COLO668 (cell line): ENCODE measurements around the gene MPC2.
A peak's percentile ranks its signal among the peaks of the same experiment; 100 is the strongest.
"Not testable (repeated sequence)": the region's sequence is repeated elsewhere in the genome, so short reads cannot be mapped to it uniquely, and the experiment has no call there.

Experiments
- DNase-seq: peaks from one replicate; lab custom pipeline; 2025; ENCODE audit not compliant: unreplicated experiment; lab: John Stamatoyannopoulos, UW

MPC2 gene

DNA sequence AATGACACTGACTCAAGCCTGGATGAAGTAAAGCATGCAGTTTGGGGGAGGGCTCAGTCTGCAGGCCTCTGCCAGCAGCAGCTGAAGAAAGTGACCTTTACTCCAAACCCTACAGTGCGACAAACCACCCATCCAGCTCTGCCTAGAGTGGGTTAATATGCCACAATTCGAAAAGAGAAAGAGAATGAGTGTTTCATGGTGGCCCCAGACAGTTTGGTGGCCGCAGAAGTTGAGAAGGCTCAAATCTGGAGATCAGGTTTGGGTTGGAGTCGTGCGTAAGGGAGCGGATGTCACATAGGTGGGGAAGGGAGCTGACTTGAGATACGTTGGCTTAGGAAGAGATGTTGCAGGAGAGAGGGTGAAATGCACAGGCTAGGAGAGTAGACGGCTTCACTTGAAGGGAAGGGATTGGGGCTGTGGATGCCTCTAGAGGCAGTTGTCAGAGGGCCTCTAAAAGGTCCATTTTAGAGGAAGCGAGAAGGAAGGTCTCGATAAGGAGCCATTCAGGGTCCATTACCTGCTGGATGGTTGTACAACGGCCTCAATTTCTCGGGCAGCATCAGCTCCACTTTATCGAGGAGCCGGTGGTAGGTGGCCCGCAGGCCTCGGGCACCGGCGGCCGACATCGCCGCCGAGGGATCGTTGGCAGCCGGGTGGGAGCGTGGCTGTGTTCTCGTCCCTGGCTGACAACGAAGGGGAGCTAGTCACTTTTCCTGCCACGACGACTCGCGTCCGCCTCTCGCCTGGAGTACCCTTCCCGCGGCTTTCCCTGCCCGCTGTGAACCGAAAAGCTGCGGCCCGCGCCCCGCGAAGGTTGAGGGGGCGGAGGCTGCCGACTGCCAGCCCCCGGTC is 1.4 kb downstream of the MPC2 start:
- peak; percentile 57 for DNase-seq

DNA sequence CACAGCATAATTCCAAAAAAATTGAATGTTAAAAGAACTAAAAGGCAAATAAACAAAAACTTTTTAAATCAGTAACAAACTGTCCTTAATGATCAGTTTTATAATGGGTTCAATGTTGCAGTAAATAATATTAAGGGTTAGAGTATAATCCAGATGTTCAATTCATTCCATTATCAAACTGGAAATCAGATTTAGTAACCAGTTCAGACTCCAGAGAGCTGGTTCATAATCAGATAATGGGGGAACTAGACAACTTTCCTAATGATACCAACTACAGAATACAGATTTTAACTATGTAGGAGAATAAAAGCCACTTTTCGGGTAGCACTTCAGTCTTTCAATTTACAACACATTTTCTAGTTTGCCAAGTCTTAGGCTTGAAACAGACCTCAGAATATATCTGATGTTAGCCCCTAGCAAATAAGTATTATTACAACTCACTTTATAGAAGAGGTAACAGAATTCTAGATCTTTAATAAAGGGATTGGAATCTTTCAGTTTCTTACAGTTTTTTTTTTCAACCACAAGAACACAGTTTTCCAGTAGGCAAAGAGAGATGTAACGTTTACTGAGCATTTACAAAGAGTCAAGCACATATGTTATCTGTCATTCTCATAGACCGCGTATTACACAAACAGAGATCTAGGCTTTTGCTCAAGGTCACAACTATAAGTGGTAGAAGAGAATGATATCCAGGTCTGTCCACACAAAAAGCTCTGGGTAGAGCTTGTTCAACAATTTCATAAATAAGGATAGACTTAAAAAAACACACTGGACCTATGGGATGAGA is 2.3 kb downstream of the MPC2 start:
- DNase-seq = no peak

DNA sequence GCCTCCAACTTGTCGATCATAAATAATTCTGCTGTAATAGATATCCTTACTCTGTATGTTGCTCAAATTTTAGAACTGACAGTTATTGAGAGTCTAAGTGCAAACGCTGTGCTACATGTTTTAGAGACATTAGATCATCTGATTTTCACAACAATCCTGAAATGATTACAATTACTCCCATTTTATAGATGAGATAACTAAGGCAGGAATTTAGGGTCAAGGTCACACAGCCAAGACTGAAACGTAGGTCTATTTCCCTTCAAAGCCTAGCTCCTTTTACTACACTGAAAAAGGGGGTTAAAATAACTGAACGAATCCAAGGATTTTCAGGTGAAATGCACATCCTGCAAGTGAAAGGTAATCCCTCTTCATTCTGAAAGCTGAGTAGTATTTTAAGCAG is 3.1 kb downstream of the MPC2 start:
- DNase-seq = no peak

DNA sequence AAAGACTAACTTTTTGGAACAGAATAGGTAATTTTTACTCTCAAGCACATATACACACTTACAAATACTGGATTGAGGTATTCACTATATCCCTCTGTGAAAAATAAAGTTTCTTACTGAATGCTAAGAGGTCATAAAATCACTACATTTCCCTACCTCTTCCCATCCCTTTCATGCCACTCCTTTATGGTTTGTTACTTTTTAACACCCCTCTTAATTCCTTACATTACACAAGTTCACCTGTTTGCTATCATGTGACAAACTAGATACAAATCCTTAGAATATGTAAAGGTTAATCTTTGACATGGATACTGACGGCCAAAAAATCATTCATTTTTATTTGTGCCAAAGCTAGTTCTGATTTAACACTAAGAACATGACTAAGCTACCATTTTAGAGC is 7.1 kb downstream of the MPC2 start:
- no peak for DNase-seq

DNA sequence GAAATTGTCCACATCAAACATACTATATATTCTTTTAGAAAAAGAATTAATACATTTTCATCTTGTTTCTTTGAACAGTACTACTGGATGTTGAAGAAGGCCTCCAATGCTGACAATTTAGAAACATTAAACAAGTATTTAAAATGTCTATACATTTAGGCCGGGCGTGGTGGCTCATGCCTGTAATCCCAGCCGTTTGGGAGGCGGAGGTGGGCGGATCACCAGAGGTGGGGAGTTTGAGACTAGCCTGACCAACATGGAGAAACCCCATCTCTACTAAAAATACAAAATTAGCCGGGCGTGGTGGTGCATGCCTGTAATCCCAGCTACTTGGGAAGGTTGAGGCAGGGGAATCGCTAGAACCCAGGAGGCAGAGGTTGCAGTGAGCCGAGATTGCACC is 8.0 kb downstream of the MPC2 start:
- DNase-seq = not testable (repeated sequence)

DNA sequence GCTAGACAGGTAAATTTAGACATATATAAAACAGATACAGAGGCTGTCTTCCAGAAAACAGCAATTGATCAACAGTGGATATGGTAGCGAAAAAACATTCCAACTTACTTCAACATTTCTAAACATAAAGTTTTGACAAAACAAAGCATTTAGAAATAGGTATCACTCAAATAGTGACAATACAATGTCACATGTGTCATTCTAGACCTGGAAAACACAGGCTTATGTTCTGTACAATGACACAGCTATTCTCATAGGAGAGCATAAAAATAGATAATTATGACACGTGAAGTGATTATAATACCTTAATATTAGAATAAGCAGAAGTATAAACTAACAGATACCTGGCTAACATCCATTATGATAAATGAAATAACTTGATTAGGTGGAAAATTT is 8.4 kb downstream of the MPC2 start:
- no peak for DNase-seq

DNA sequence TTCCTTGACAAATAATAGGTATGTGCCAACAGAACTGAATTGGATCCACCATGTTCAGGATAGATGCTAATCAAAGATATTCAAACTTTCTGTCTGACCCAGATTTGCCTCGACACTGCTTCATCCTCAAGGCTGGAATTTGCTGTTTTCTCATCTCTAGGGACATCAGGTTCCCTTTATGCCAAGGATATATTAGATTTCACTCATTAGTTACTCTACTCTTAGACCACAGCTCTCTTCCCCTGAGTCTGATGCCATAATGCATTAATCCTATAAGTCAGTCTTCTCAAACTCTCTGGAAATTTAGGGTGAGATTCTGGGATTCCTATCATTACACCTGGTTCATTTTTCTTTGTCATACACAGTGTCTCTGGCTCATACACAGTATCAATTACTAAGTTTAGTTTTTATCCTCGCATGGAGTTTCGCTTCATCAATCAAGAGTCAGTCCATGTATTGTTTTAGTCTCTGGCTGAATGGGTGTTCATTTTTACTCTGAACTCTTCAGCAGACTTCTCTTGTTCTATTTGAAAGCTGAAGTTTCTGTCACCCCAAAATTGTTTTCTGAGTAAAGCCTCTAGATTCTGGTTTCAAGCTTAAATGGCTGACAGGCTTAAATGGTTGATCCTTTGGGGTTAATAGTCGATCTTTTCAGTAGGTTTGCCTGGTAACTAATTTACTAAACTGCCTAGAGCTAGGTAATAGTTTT is 9.7 kb downstream of the MPC2 start:
- no peak for DNase-seq

DNA sequence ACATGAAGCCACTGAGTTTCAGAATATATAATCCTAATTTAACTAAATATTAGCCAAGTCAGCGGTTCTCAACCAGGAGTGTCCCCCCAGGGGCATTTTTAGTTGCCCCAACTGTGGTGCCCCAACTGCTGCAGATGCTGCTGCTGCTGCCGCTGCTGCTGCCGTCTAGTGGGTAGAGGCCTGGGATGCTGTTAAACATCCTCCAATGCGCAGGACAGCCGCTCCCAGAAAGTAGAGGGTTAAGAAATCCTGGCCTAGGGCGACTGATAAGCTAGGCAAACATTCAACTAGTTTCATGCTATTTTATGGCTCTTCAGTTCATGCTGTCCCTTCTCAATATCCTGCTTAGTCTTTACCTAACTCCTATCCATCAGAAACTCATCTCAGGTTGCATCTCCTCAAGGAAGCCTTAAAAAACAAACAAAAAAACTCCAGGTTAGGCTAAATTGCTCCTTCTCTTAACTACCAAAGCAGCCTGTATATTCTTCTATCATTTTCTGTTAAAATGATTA is 10.3 kb downstream of the MPC2 start:
- DNase-seq = no peak

DNA sequence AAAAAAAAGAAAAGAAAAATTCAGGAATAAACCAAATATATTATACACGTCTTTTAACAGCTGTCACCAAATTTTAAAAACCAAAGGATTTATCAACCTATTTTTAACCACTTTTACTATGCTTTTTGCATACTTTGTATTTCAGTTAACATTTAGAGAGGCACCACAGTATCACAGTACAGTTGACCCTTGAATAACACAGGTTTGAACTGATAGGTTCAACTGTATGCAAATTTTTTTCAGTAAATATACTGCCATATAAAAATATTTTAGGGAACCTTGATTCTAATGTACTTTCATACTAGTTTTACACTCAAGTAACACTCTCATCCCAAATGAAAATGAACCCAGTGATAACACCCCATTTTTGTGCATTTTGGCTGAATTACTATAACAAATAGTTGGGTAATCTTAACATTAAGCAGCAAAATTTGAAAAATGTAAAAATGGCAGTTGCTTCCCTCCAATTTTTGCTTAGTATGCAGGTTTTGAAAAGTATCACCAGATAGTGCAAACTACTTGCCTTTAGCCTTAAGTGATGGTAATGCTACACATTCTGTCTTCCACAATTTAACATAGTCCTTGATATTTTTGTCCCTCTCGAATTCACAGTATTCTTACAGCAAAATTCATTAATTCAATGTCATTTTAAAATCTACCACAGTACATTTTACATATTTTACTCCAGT is 12.2 kb downstream of the MPC2 start:
- no peak for DNase-seq

DNA sequence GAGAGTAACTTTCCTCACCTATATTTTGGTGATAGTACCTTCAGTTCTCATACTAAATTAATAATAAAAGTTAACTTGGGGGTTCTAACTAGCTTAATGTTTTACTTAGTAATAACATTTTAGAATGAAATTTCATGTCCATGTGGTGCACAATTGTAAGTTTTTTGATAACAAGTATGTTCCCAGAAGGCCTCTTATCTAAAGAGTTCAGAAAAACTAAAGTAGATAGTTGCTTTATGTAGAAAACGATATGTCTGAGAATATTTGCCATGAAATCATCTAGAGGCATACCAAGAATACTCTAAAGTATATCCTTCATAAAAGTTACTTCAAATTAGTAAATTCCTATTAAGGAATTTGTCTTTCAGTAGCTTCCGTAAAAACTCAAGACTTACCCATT is 12.8 kb downstream of the MPC2 start:
- DNase-seq = no peak

DNA sequence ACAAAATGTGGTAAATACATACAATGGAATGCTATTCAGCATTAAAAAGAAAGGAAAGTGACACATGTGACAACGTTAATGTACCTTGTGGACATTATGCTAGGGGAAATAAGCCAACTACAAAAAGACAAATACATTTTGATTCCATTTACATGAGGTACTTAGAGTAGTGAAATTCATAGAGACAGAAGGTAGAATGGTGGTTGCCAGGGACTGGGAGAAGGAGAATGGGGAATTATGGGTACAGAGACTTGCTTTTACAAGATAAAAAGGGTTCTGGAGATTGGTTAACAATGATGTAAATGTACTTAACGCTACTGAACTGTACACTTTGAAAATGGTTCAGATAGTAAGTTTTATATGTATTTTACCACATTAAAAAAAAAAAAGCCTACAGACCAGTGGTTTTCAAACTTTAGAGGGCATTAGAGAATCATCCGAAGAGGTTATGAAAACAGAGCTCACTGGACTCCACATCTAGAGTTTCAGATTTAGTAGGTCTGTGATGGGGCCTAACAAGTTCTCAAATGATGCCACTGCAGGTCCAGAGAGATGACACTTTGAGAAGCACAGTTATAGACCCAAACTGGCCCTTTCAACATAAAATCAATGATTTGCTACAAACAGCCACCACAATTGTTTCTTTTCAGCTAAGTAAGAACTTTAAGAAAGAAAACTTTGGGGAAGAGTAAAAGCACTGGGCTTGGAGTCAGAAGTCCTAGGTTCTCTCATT is 13.4 kb downstream of the MPC2 start:
- no peak for DNase-seq

DNA sequence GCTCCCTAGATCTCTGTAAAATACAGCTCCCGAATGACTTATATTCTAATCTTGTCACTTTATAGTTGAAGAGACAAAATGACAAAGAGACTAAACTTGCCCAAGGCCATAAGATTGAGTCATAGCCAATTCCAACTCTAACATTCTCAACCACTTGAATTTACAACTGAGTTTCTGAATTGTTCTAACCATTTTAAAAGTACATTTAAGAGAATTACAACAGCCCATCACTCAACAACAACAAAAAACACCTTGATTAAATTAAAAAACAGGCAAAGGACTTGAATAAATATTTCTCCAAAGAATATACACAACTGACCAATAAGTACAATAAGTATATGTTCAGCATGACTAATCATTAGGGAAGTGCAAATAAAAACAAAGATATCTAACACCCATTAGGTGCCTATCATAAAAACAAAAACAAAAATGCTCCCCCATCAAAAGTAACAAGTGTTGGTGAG is 14.2 kb downstream of the MPC2 start:
- no peak for DNase-seq

DNA sequence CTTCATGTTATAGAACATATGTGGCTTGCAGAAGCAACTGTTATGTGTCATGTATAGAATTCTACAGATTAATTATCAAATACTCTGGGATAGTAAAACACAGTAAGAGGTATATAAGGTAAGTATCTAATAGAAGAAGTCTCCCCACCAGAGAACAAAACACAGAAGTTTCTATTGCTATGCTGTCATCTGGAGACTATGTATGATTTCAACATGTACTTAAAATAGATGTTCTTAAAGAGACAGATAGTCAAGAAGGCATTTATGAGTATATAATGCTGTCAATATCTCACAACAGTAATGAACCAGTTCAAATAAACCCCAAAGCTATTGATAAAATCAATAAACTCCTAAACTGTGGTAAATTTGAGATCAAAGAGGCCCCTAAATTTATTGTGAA is 14.8 kb downstream of the MPC2 start:
- DNase-seq = no peak

DNA sequence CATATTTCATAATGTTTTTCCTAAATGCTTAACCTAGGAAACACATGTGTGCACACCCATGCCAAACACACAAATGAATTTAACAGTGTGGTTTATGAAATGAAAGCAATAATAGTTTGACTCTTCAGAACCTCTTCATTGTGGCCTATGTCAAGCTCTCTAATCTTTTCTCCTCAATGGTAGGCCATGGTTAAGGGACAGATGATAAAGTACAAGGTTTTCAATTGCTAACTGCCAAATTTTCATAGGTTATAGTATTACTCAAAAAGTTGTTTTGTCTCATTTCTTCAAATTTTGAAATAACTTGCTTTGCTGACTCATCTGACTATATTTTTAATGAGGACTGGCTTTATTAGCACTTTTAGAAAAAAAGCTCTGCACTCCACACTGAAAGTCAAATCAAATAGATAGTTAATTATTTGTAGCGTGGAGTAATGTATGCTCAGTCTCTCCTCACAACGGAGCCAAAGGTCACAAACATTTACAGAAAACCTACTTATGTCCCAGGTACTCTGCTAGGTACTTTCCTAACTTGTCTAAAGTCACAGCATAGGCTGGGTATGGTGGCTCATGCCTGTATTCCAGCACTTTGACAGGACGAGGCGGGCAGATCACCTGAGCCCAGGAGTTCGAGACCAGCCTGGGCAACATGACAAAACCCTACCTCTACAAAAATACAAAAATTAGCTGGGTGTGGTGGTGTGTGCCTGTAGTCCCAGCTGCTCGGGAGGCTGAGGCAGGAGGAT is 19.9 kb downstream of the MPC2 start:
- DNase-seq = no peak

DNA sequence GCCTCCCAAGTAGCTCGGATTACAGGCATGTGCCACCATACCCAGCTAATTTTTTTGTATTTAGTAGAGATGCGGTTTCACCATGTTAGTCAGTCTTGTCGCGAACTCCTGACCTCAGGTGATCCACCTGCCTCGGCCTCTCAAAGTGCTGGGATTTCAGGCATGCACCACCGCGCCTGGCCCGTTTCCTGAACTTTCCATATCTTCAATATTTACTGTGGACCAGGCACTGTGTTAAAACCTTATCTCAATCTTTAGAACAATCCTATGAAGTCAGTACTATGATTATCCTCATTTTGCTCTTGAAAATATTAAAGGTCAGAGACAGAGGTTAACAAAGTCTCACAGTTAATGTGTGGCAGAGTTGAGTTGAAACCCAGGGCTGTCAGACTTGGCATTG is 21.3 kb downstream of the MPC2 start:
- no peak for DNase-seq

DNA sequence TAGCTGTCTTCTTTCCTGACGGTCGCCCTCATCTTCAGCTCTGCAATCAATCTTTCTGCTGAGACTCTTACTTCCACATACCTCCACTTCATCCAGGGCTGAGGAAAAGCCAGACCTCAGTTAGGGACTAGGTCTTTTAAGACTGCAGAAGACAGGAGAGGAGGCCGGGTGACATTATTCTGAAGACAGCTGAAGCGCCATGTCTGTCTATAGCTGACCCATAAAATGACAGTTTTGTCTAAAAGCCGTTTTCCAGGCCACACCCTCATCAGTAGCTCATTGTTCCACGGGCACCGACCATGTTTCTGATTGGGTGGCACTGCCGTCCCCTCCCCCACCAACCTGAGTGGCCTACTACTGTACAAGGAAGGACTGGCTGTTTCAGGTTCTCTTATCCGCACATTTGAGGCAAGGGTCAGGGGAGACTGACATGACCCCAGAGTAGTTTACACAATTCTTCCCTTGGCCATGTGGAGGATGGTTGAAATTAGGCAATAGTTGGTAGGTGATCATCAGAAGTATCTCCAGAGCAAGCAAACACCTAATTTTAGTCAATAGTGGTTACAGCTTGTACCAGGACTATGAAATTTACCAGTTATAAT is 22.9 kb downstream of the MPC2 start, which contains the start of gene ADCY10:
TSS of gene ADCY10 (minus strand) at position 240 of the 602 bp plus-strand sequence. CDS start 8,994 bp downstream, outside the sequence.
- no peak for DNase-seq

DNA sequence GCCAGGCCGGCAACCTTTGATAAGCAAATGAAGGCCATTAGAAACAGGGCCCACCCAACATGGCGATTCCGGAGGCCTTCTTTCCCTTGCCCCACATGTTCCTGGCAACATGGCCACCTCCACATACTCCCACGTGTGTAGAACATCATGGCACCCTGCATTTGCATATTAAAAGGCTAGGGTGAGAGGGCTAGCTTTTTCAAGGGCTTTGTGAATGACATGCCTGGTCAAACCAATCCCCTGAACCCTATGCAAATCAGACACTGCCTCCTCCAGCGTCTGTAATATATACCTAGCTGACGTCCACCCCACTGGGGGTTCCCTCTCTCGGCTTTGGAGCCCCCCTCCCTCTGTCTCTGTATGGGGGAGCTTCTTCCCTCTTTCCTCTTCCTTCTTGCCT is 24.6 kb downstream of the MPC2 start:
- no peak for DNase-seq

DNA sequence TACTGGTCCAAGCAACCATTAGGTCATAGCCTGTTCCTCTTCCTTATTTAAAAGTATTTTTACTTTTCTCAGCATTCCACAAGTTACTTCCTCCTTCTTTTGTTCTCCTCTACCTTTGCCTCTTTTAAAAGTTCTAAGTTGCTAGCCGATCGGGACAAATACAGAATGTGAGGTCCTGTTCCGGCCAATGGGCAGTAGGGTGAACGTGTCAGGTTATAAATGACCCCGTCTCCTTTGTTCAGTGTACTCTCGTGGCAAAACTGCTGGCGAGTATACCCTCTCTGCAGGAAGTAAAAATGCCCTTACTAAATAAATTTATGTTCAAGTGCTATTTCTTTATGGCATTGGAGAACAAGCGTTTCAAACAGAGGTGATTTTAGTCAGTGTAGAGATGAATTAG is 25.5 kb downstream of the MPC2 start:
- DNase-seq = no peak

DNA sequence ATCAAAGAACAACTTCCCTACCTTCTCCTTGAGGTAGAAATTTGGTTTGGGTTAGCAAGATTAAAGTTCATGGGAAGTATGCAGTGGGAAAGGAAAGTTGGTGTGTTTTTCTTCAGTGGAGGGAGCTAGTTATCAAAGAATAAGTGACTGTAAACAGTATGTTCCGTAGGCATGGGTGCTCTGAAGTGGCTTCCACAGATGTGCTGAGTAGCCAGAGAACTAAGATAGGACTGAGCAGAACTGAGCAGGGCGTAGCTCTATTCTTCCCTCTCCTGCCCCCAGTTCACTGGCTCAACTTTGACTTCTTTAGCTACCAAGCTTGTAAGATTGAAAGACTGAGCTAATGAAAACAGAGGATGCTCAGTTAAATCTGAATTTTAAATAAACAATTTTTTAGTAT is 26.3 kb downstream of the MPC2 start:
- no peak for DNase-seq
